Measurements from ENCODE around the gene SCAF4. TPM values are rescaled to one million over a fixed set of nuclear protein-coding genes. Genes with fewer than 3 reads are reported as not detected.

Gene SCAF4
- total RNA-seq, 1 donor from 2014 or later, result 33.4 TPM

DNA sequence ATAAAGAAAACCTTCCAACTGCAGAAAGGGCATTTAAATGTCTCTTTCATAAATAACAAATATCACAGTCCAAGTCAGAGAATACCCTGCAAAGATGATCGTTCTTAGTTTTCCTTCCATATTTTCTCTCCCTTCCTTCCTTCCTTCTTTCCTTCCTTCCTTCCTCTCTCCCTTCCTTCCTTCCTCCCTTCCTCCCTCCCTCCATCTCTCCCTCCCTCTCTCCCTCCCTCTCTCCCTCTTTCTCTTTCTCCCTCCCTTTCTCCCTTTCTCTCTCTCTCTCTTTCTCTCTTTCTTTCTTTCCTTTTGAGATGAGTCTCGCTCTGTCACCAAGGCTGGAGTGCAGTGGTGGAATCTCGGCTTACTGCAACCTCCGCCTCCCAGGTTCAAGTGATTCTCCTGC lies 29.0 kb upstream of the SCAF4 start:
- Histone ChIP-seq H3K4me1 (no peaks in the 10 kb centered on the region), H3K27me3 (ENCODE audit: low read depth) (no peaks in the 10 kb centered on the region), H3K4me3 (no peak overlapping the region), H3K9me3 (no peaks in the 10 kb centered on the region), H3K27ac (no peak overlapping the region), H3K36me3 (no peaks in the 10 kb centered on the region)
- no peak for DNase-seq
- intact Hi-C loops (cut with DNase I), result no loop called here
- TF ChIP-seq, protein P1, sequence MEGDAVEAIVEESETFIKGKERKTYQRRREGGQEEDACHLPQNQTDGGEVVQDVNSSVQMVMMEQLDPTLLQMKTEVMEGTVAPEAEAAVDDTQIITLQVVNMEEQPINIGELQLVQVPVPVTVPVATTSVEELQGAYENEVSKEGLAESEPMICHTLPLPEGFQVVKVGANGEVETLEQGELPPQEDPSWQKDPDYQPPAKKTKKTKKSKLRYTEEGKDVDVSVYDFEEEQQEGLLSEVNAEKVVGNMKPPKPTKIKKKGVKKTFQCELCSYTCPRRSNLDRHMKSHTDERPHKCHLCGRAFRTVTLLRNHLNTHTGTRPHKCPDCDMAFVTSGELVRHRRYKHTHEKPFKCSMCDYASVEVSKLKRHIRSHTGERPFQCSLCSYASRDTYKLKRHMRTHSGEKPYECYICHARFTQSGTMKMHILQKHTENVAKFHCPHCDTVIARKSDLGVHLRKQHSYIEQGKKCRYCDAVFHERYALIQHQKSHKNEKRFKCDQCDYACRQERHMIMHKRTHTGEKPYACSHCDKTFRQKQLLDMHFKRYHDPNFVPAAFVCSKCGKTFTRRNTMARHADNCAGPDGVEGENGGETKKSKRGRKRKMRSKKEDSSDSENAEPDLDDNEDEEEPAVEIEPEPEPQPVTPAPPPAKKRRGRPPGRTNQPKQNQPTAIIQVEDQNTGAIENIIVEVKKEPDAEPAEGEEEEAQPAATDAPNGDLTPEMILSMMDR (IDR thresholded peaks at IDR 0.05), result no peak
- ATAC-seq, result no peak

DNA sequence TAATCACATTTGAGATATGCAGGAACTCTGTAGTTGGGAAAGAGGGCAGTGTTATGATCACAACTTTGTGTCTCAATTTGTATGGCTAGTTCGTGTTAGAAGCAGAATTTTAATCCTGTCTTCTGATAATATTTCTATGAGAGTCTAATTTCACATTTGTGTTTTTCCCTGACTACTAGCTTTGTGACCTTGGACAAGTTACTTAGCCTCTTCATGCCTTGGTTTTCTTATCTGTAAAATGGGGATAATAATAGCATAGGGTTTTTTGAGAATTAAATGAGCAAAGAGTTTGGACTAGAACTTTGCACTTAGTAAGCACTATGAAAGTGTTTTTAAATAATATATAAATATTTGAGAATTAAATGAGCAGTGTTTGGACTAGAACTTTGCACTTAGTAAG lies 24.9 kb upstream of the SCAF4 start:
- no peaks in the 10 kb centered on the region for H3K27me3 ChIP-seq (ENCODE audit: low read depth)
- no peaks in the 10 kb centered on the region for H3K9me3 ChIP-seq
- no peaks in the 10 kb centered on the region for H3K36me3 ChIP-seq
- H3K27ac ChIP-seq, result no peak overlapping the region
- TF ChIP-seq, protein P1 (IDR thresholded peaks at IDR 0.05), result no peak
- no peak overlapping the region for H3K4me3 ChIP-seq
- DNase-seq, result no peak
- no peaks in the 10 kb centered on the region for H3K4me1 ChIP-seq
- intact Hi-C loops (cut with DNase I), result no loop called here
- ATAC-seq, result no peak

DNA sequence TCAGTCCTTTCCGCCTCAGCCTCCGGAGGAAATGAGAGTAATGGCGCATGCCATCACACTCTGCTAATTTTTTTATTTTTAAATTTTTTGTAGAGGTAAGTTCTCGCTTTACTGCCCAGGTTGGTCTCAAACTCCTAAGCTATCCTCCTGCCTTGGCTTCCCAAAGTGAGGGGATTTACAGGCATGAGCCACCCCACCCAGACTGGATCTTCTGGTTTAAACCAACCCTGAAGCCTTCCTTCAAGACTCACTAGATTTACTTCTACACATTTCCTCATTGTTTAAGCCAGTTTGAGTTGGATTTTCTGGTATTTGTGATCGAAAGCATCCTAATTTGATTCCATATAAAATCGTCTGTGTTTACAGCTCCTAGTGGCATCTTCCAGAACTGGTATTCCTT lies 23.1 kb upstream of the SCAF4 start:
- intact Hi-C loops (cut with DNase I), result no loop called here
- no peaks in the 10 kb centered on the region for H3K9me3 ChIP-seq

DNA sequence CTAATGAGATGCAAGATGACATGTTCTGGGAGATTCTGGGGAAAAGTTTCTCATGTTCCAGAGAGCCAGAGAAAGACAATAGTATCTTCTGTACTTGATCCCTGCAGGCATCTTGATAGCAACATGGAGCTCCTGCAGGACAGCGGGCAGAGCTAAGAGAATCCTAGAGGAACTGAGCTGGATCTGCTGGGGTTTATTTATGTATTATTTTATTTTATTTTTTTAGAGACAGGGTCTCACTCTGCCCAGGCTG lies 22.7 kb upstream of the SCAF4 start:
- no peaks in the 10 kb centered on the region for H3K4me1 ChIP-seq
- no peaks in the 10 kb centered on the region for H3K36me3 ChIP-seq
- H3K27me3 ChIP-seq (ENCODE audit: low read depth), result no peaks in the 10 kb centered on the region
- intact Hi-C loops (cut with DNase I), result no loop called here
- TF ChIP-seq, protein P1 (IDR thresholded peaks at IDR 0.05), result no peak
- H3K9me3 ChIP-seq, result no peaks in the 10 kb centered on the region
- ATAC-seq, result no peak
- H3K4me3 ChIP-seq, result no peak overlapping the region
- no peak for DNase-seq
- H3K27ac ChIP-seq, result no peak overlapping the region

More for the DNA sequence above, 23.1 kb upstream of the SCAF4 start:
- no peaks in the 10 kb centered on the region for H3K27me3 ChIP-seq (ENCODE audit: low read depth)
- TF ChIP-seq, protein P1 (IDR thresholded peaks at IDR 0.05), result no peak
- H3K4me1 ChIP-seq, result no peaks in the 10 kb centered on the region
- H3K36me3 ChIP-seq, result no peaks in the 10 kb centered on the region
- ATAC-seq, result no peak
- no peak for DNase-seq
- no peak overlapping the region for H3K4me3 ChIP-seq
- no peak overlapping the region for H3K27ac ChIP-seq

DNA sequence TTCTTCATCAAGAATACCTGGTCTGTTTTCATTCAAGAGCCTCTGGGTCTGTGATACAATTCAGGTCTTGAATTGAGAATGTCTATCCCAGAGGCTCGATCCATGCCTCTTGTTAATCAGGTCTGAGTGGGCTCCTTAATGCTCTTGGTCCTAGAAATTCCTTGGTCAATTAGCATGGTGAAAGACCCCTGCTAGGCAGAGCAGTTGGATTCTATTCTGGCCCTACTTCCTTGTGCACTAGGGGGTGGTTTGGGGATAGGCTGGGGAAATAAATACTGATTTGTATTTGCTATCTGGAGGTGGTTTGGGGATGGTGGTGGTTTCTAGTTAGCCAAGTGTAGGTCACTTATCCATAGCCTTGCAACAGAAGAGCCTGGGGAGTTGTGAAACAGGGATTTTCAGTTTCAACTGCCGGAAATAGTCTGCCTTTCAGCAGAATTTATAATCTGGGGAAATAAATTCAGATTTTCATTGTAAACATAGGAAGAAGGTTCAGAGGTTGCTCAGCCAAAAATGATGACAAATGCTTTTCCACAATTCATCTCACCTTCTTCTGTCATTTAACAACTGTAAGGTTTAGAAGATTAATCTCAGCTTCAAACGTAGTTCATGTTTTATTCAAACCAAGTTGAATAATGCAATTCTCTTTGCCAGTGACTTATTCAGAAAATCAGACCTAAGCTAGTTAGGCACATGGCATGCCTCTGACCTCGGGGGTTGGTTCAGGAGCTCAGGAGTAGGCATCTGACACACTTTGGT lies 22.2 kb upstream of the SCAF4 start:
- Histone ChIP-seq H3K27ac (no peak overlapping the region), H3K27me3 (ENCODE audit: low read depth) (no peaks in the 10 kb centered on the region), H3K4me3 (no peak overlapping the region), H3K9me3 (no peaks in the 10 kb centered on the region), H3K4me1 (no peaks in the 10 kb centered on the region), H3K36me3 (no peaks in the 10 kb centered on the region)
- TF ChIP-seq, protein P1 (IDR thresholded peaks at IDR 0.05), result no peak
- intact Hi-C loops (cut with DNase I), result no loop called here
- ATAC-seq (no peak), DNase-seq (no peak)
